MM.1S (cell line): ENCODE results near the gene GGN.

ENCODE experiments used
- CTCF ChIP-seq: fragments of 300-600 bp; sonication (generic); IDR thresholded peaks from 2 replicates; pipeline ENCODE4 v1.5.1; 2016; ENCODE audit warnings: antibody characterized with exemption, low read length, mixed read lengths
- EZH2 ChIP-seq: fragments of 300-600 bp; sonication (generic); optimal IDR thresholded peaks from 2 replicates; pipeline ENCODE3; 2017; ENCODE audit warnings: low read depth, mild to moderate bottlenecking, antibody characterized with exemption, low read length, mixed read lengths
- EZH2phosphoT487 ChIP-seq: fragments of 300-600 bp; sonication (generic); IDR thresholded peaks from 2 replicates; pipeline ENCODE4 v1.6.1; 2018; ENCODE audit warnings: antibody characterized with exemption, low read length

GRCh38 chr19:38430931-38431330 is 43.1 kb upstream of the GGN start:
- no peak for TF ChIP-seq CTCF
- no peak for TF ChIP-seq EZH2phosphoT487
- no peak for TF ChIP-seq EZH2
